GM19240 (cell line): Measurements from ENCODE around the gene MAF.

Source experiments
- DNase-seq: peaks from one replicate; pipeline ENCODE4 v3.0.0; 2011; ENCODE audit warnings: low spot score; ENCODE audit not compliant: insufficient read length

Gene MAF

GRCh38 chr16:79613009-79613408 lies 12.5 kb upstream of the MAF start:
- DNase-seq = no peak

- DNase-seq = no peak
Observed at GRCh38 chr16:79612207-79612606, 11.7 kb upstream of the MAF start.

- no peak for DNase-seq
Observed at GRCh38 chr16:79610771-79611170, 10.2 kb upstream of the MAF start.

GRCh38 chr16:79609861-79610260 lies 9.3 kb upstream of the MAF start:
- no peak for DNase-seq

- no peak for DNase-seq
Observed at GRCh38 chr16:79608976-79609375, 8.4 kb upstream of the MAF start.

- no peak for DNase-seq
Observed at GRCh38 chr16:79607587-79607986, 7.0 kb upstream of the MAF start.

GRCh38 chr16:79605999-79606398 lies 5.5 kb upstream of the MAF start:
- DNase-seq = peak; percentile 12

GRCh38 chr16:79603055-79603454 lies 2.5 kb upstream of the MAF start:
- DNase-seq = no peak

- DNase-seq = no peak
Observed at GRCh38 chr16:79602628-79603014, 2.1 kb upstream of the MAF start.

GRCh38 chr16:79601931-79602627 lies 1.5 kb upstream of the MAF start:
- peak; percentile 48 for DNase-seq

GRCh38 chr16:79601092-79601930 lies 774 bp upstream of the MAF start:
- DNase-seq = no peak

GRCh38 chr16:79599837-79600637 lies 500 bp downstream of the MAF start:
- peak; percentile 16 for DNase-seq

GRCh38 chr16:79599256-79599836 lies 1.2 kb downstream of the MAF start:
- DNase-seq = no peak

- no peak for DNase-seq
Observed at GRCh38 chr16:79598348-79599181, 2.0 kb downstream of the MAF start.

GRCh38 chr16:79598063-79598347 lies 2.5 kb downstream of the MAF start:
- no peak for DNase-seq

- no peak for DNase-seq
Observed at GRCh38 chr16:79597277-79598062, 3.1 kb downstream of the MAF start.

GRCh38 chr16:79595931-79596450 lies 4.5 kb downstream of the MAF start:
- DNase-seq = no peak

- DNase-seq = no peak
Observed at GRCh38 chr16:79595231-79595641, 5.3 kb downstream of the MAF start.

- DNase-seq = no peak
Observed at GRCh38 chr16:79593754-79594153, 6.8 kb downstream of the MAF start.

GRCh38 chr16:79593074-79593531 lies 7.4 kb downstream of the MAF start:
- no peak for DNase-seq
